ENCODE data around the gene DTNB.

DTNB gene

DNA sequence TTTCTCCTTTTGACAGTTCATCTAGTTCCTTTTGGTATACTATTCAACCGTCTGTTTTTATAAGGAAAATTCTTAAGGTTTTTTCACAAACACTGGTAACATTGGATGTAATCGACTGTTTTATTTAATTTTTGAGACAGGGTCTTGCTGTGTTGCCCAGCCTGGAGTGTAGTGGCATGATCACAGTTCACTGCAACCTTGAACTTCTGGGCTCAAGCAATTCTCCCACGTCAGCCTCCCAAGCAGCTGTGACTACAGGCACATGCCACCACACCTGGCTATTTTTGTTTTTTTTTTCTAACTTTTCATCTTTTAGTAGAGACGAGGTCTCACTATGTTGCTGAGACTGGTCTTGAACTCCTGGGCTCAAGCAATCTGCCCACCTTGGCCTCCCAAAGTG, 227.3 kb downstream of the DTNB start:
- DNase-seq (ENCODE audit: low read depth): no peak
- H3K4me3 ChIP-seq (ENCODE audit: low read length): no peak overlapping the region
- TF ChIP-seq, protein P1, sequence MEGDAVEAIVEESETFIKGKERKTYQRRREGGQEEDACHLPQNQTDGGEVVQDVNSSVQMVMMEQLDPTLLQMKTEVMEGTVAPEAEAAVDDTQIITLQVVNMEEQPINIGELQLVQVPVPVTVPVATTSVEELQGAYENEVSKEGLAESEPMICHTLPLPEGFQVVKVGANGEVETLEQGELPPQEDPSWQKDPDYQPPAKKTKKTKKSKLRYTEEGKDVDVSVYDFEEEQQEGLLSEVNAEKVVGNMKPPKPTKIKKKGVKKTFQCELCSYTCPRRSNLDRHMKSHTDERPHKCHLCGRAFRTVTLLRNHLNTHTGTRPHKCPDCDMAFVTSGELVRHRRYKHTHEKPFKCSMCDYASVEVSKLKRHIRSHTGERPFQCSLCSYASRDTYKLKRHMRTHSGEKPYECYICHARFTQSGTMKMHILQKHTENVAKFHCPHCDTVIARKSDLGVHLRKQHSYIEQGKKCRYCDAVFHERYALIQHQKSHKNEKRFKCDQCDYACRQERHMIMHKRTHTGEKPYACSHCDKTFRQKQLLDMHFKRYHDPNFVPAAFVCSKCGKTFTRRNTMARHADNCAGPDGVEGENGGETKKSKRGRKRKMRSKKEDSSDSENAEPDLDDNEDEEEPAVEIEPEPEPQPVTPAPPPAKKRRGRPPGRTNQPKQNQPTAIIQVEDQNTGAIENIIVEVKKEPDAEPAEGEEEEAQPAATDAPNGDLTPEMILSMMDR (IDR thresholded peaks at IDR 0.05; ENCODE audit: insufficient read depth, low read depth, low read length, missing control alignments): no peak

DNA sequence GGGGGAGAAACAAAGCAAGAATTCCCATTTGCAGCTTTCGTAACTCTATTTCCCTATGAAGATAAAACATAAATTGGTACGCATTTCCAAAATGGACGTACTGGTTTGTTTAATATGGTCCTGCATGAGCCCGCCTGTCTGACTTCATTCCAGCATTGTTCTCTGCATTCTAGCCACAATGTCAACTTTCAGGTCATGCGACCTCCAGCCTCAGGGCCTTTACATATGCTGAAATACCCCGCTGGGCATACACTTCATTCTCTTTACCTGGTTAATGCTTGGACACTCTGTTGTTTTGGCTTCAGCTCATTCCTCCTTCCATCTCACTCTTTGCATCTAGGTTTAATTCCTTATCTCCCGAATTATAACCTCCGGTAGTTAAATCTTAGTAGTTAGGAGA, 227.9 kb downstream of the DTNB start:
- no peak for DNase-seq (ENCODE audit: low read depth)

DNA sequence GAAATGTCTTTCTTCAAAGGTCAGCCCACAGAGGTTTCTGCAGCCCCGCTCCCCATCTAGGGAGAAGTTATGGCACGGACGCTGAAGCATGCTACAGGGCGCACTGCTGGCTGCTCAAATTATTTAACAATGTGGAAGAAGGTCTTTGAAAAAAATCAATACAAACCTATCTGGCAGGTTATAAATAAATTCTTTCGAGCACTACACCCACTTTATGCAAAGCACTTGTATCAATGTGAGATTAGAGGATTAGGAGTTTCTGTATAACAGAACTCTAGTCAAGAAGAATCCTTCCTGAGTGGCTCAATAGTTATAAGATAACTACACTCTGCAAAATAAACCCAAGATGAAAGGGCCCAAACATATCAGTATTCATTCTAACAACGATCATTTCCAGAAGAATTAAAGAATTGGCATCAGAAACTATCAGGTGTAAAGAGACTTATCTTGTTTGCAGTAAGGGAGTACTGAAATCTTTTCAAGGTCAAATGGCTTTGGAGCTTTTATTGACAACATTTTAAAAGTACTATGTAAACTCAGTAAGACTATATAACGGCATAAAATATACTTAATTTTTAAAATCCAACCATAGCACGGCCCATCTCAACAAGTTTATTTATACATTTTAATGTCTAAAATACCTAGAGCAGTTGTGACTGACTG, 228.6 kb downstream of the DTNB start:
- H3K4me3 ChIP-seq (ENCODE audit: low read length): no peak overlapping the region

More for the DNA sequence above, 227.9 kb downstream of the DTNB start:
- TF ChIP-seq, protein P1 (IDR thresholded peaks at IDR 0.05; ENCODE audit: insufficient read depth, low read depth, low read length, missing control alignments): no peak
- H3K4me3 ChIP-seq (ENCODE audit: low read length): no peak overlapping the region

DNA sequence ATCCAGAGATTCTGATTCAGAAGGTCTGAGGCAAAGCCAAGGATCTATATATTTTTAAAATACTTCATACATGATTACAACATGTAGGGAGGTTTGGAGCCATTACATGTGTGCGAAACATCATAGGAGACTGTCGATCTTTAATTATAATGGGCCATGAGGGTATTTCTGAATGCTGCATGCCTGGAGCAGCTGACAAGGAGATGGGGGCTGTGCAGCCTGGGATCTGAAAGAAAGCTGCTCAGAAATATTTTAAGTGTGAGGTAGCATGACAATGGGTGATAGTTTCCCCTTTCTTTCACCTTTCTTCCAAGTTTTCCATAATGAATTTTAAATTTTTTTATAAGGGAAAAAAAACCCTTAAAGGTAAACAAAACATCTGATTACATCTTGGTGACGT, 229.6 kb downstream of the DTNB start:
- no peak overlapping the region for H3K4me3 ChIP-seq (ENCODE audit: low read length)
- DNase-seq (ENCODE audit: low read depth): no peak
- TF ChIP-seq, protein P1 (IDR thresholded peaks at IDR 0.05; ENCODE audit: insufficient read depth, low read depth, low read length, missing control alignments): no peak

More for the DNA sequence above, 228.6 kb downstream of the DTNB start:
- TF ChIP-seq, protein P1 (IDR thresholded peaks at IDR 0.05; ENCODE audit: insufficient read depth, low read depth, low read length, missing control alignments): no peak
- DNase-seq (ENCODE audit: low read depth): no peak

DNA sequence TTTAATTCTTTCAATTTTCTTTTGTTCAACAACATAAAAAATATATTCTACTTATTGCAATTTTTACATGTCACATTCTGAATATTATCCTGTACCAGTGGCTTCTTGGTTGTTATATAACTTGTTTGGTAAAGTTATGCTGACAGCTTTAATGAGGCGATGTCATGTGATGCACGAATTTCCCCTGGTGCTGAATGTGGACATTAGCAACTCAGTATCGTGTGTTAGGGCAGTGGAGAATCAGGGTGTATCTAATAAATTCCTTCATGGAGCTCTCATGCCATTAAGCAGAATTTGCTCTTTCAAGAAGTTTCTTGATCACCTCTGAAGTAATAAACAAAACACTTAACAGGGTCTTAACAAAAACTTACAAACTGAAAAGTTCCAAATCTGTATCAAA, 232.0 kb downstream of the DTNB start:
- H3K4me3 ChIP-seq (ENCODE audit: low read length): no peak overlapping the region
- no peak for DNase-seq (ENCODE audit: low read depth)
- TF ChIP-seq, protein P1 (IDR thresholded peaks at IDR 0.05; ENCODE audit: insufficient read depth, low read depth, low read length, missing control alignments): no peak

DNA sequence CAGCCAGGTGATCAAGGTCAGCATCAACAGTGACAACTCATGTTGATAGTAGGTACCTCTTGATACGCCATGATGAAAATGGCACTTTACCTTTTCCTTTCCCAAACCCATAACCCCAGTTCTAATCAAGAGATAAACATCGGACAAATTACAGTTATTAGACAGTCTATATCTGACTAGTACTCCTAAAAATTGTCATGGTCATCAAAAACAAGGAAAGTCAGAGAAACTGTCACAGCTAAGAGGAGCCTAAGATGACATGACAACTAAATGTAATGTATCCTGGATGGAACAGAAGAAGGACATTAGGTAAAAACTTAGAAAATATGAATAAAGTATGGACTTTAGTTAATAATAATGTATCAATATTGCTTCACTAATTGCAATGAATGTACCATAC, 234.6 kb downstream of the DTNB start:
- no peak for DNase-seq (ENCODE audit: low read depth)
- no peak overlapping the region for H3K4me3 ChIP-seq (ENCODE audit: low read length)
- TF ChIP-seq, protein P1 (IDR thresholded peaks at IDR 0.05; ENCODE audit: insufficient read depth, low read depth, low read length, missing control alignments): no peak

All from epithelial cell of esophagus (primary cell).